IPS-18c (cell line): ENCODE data around the gene FAF2.
A peak's percentile ranks its signal among the peaks of the same experiment; 100 is the strongest.
"Not testable (repeated sequence)": the region's sequence is repeated elsewhere in the genome, so short reads cannot be mapped to it uniquely, and the experiment has no call there.

Experiments
- H3K4me3 ChIP-seq: 2 replicates; pipeline ENCODE4 v1.7.0; 2013; ENCODE audit warnings: low read depth, mild to moderate bottlenecking, low read length, moderate library complexity; ENCODE audit not compliant: insufficient read depth
- H3K9me3 ChIP-seq: one replicate; pipeline ENCODE4 v1.6.1; 2013; ENCODE audit warnings: mild to moderate bottlenecking, low read length, moderate library complexity; ENCODE audit not compliant: control insufficient read depth, insufficient read depth

FAF2 gene

GRCh38 chr5:176542135-176542595, 94.0 kb downstream of the FAF2 start:
- Histone ChIP-seq H3K9me3 (no peaks in the 10 kb centered on the region), H3K4me3 (peak overlapping the region; percentile 70)

- peak overlapping the region; percentile 77 for H3K4me3 ChIP-seq
- H3K9me3 ChIP-seq: no peaks in the 10 kb centered on the region
These were observed 94.6 kb downstream of the FAF2 start for GRCh38 chr5:176542596-176543427.

GRCh38 chr5:176543428-176544182, 95.4 kb downstream of the FAF2 start:
- peak overlapping the region; percentile 77 for H3K4me3 ChIP-seq

GRCh38 chr5:176545388-176545736, 97.2 kb downstream of the FAF2 start:
- no peaks in the 10 kb centered on the region for H3K9me3 ChIP-seq
- H3K4me3 ChIP-seq: no peak overlapping the region

More at GRCh38 chr5:176543428-176544182, 95.4 kb downstream of the FAF2 start:
- no peaks in the 10 kb centered on the region for H3K9me3 ChIP-seq

DNA sequence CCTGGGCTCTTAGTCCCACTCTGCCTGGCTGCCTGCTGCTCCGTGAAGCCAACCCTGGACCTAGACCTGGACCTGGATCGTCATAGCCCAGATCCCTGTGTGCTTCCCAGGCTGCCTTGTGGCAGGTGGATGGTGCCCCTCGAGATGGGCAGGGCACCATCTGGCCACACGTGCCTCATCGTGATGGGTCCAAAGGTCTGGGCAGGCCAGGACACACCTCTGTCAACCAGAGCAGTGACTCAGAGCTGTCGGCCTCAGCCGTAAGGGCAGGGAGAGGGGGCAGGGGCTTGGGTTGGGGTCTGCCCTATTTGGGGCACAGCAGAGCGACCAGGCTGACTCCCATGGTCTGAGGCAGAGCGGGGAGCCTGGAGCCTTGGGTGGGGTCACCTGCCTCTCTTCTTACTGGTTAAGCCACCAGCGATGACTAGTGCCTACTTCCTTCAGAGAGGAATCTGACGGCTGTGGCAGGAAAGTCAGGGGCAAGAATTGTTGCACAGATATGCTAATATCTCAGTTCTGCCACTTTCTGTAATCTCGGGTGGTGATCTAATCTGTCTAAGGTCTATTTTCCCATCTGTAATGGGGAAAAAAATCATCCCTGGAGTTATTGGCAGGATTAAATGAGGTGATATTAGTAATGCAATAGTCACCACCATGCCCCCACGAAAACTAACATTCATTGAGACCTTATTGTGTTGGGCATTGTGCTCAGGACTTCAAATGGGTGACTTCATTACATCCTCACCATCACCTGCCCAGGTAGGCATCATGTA, 97.7 kb downstream of the FAF2 start:
- Histone ChIP-seq H3K4me3 (no peak overlapping the region), H3K9me3 (no peaks in the 10 kb centered on the region)

DNA sequence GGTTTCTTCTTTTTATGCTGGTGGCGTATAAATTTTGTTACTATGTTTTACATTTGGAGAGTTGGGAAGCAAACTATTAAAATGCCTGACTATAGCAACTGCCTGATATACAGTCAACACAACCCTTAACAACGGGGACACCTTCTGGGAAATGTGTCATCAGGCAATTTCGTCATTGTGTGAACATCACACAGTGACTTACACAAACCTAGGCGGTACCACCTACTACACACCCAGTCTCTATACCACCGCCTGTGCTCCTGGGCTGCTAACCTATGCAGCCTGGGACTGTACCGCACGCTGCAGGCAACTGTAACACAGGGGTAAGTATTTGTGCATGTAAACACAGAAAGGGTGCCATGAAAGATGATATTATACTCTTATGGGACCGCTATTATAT, 99.6 kb downstream of the FAF2 start:
- no peak overlapping the region for H3K4me3 ChIP-seq
- no peaks in the 10 kb centered on the region for H3K9me3 ChIP-seq

DNA sequence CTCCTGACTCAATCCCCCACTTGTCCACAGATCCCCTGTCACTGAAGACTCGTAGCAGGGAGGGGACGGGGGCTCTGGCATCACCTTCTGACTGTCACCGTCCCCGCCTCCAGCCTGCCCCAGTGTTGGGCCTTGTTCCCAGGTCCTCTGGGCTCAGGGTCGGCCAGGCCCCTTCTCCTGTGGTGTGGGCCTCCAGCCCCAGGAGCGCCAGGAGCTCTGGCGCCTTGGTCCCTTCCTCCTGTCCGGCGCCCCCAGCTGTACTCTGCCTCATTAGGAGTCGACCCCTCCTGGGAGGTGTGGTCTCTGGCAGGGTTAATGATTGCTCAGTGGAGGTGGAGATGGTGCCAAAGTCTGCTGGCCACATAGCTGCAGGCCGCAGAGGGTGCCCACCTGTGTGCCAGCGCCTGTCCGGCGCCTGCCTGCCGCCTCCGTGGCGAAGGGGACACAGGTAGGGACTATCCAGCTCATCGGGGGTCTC, 100.8 kb downstream of the FAF2 start, which contains the start of gene CDHR2:
Gene CDHR2, plus strand, starts transcription at position 376 of the 478 bp plus-strand sequence. CDS start 16,011 bp downstream, outside the sequence.
- Histone ChIP-seq H3K9me3 (no peaks in the 10 kb centered on the region), H3K4me3 (no peak within 1 kb of the TSS)

DNA sequence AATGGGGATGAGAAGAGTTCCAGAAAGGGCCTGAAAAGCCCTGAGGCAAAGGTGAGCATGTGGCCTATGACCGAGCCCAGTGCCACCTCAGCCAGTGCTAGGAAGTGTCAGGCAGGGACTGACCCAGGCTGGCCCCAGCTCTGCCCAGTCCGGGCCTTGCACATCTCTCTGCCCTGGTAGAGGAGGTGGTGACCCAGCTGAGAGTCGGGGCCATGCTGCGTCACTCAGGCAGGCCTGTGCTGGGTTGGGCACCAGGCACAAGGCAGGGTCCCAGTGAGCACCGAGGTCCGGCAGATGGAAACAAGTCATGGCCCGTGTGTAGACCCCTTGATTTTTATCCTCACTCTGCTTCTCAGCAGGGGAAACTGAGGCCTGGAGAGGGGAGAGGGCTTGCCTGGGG, 101.7 kb downstream of the FAF2 start:
- Histone ChIP-seq H3K4me3 (no peak overlapping the region), H3K9me3 (no peaks in the 10 kb centered on the region)

DNA sequence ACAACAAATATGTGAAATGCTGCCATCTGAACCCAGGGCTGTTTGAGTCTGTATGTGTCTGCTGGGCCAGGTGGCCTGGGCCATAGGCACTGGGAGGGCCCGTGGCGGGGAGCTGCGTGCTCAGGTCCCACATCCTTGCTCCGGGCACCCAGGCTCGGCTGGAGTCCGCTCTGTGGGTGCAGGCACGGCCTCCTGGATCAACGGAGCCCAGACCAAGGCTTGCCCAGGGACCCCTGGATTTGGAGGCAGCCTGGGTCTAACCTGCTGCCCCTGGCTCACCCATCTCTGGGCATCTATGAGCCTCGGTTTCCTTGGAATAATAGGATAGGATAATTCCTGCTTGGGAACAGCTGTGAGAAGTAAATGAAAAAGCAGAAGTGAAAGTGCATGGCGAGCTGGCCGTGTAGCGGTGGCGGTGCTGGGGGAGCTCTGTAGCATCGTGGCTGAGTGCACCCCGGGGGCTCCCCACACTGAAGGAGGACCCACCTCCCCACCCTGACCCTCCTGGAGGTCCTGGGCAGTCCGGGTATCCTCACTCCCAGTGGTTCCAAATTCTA, 102.2 kb downstream of the FAF2 start:
- H3K9me3 ChIP-seq: no peaks in the 10 kb centered on the region
- no peak overlapping the region for H3K4me3 ChIP-seq

- not testable (repeated sequence) for H3K9me3 ChIP-seq, H3K4me3 ChIP-seq
These were observed 102.8 kb downstream of the FAF2 start for GRCh38 chr5:176550937-176551336.

DNA sequence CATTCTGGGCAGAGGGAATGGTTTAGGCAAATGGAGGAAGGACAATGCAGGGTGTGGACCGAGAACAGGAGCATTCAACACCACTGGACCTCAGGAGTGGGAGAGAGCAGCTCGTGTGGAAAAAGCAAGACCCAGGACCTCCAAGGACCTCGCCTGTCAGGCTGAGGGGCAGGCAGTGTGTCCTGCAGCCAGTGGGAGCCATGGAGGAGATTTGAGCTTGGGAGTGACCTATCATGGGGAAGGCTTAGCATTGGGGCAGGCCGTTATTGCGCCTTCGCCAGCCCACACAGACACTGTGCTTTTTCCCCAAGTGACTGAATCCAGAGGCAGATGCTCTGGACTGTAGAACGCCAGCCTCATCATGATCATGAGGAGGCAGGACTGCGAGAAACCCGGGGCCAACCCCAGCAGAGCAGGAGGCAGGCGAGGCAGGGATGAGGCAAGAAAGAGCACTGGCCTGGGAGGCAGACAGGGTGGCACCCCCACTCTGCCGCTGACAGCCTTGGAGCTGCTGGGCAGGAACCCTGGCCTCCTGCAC, 104.2 kb downstream of the FAF2 start:
- H3K9me3 ChIP-seq: no peaks in the 10 kb centered on the region

GRCh38 chr5:176553260-176554085, 105.3 kb downstream of the FAF2 start:
- Histone ChIP-seq H3K9me3 (no peaks in the 10 kb centered on the region), H3K4me3 (no peak overlapping the region)

More for the DNA sequence above, 104.2 kb downstream of the FAF2 start:
- no peak overlapping the region for H3K4me3 ChIP-seq

DNA sequence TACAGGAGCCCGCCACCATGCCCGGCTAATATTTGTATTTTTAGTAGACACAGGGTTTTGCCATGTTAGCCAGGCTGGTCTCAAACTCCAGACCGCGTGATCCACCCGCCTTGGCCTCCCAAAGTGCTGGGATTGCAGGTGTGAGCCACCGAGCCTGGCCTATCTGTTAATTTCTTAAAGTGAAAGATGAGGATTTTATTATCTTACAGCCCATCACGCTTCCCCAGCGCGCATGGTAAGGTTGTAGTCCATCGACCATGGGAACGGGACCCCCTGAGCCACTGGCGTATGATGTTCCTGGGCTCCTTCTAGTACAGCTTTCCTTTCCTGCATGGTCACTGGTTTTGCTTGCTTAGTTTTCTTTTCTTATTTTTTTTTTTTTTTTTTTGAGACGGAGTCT, 109.7 kb downstream of the FAF2 start:
- H3K4me3 ChIP-seq: no peak overlapping the region
- no peaks in the 10 kb centered on the region for H3K9me3 ChIP-seq
